H1 (cell line): ENCODE measurements around the gene TBK1. TPM values are rescaled to one million over a fixed set of nuclear protein-coding genes. Genes with fewer than 3 reads are reported as not detected.

Experiments used
- CTCF ChIA-PET: fragments of 300-600 bp; sonication (Branson Sonifier 250); formaldehyde crosslinking; loops from one replicate; lab custom pipeline; 2021; ENCODE audit not compliant: partially characterized antibody; lab: Charles Lee
- POLR2A ChIA-PET: fragments of 300-600 bp; sonication (Branson Sonifier 250); formaldehyde crosslinking; loops from one replicate; lab custom pipeline; 2021; ENCODE audit warnings: inconsistent platforms; ENCODE audit not compliant: partially characterized antibody; lab: Charles Lee
- DNase-seq, 2 experiments: peaks; one replicate each; pipeline versions ENCODE4 v3.0.0 to v3.0.0-alpha.2; 2010 to 2022; ENCODE audit warnings: low spot score in 2 of 2, low read depth in 1 of 2, mixed read lengths in 1 of 2
- FAIRE-seq: peaks from 2 replicates; lab custom pipeline; 2011; peaks lifted over from hg19 to GRCh38; lab: Jason Lieb, UNC
- H2AFZ ChIP-seq: 2 replicates; pipeline ENCODE4 v1.8.1; 2012; ENCODE audit warnings: low read length, inconsistent platforms
- H2AK5ac ChIP-seq: 2 replicates; pipeline ENCODE4 v1.6.1; 2013; ENCODE audit warnings: low read depth, low read length
- H2BK120ac ChIP-seq: replicated peaks from 2 replicates; pipeline ENCODE3; 2013; ENCODE audit warnings: low read depth, low read length, inconsistent platforms
- H2BK12ac ChIP-seq: 2 replicates; pipeline ENCODE4 v1.6.1; 2013; ENCODE audit warnings: low read depth, low read length
- H2BK15ac ChIP-seq: 2 replicates; pipeline ENCODE4 v1.6.1; 2013; ENCODE audit warnings: low read length
- H2BK20ac ChIP-seq: 2 replicates; pipeline ENCODE4 v1.6.1; 2013; ENCODE audit warnings: low read length
- H2BK5ac ChIP-seq: 2 replicates; pipeline ENCODE4 v1.6.1; 2013; ENCODE audit warnings: low read depth, low read length
- H3K14ac ChIP-seq: 2 replicates; pipeline ENCODE4 v1.6.1; 2013; ENCODE audit warnings: inconsistent platforms; ENCODE audit not compliant: insufficient read length
- H3K18ac ChIP-seq: 2 replicates; pipeline ENCODE4 v1.6.1; 2013; ENCODE audit warnings: low read length; ENCODE audit errors: extremely low read depth
- H3K23ac ChIP-seq: 2 replicates; pipeline ENCODE4 v1.6.1; 2013; ENCODE audit warnings: inconsistent platforms; ENCODE audit not compliant: insufficient read length
- H3K23me2 ChIP-seq: 2 replicates; pipeline ENCODE4 v1.6.1; 2013; ENCODE audit warnings: low read depth, low read length
- H3K27ac ChIP-seq: 2 replicates; pipeline ENCODE4 v1.6.1; 2011; ENCODE audit warnings: low read depth, low read length, inconsistent platforms
- H3K27me3 ChIP-seq, 4 experiments: replicated peaks in 1 of 4; 1 replicate in 1 of 4; 2 replicates in 3 of 4; pipeline versions ENCODE4 v1.6.1 to v1.8.1; 2011 to 2013; ENCODE audit warnings: low read length in 3 of 4, mild to moderate bottlenecking in 3 of 4, inconsistent platforms in 2 of 4, mixed read lengths in 2 of 4, moderate library complexity in 1 of 4; ENCODE audit not compliant: control insufficient read depth in 3 of 4, insufficient read depth in 3 of 4; ENCODE audit errors: extremely low read depth in 1 of 4
- H3K36me3 ChIP-seq, 4 experiments: 2 replicates each; pipeline versions ENCODE4 v1.6.1 to v1.8.1; 2011 to 2013; ENCODE audit warnings: mild to moderate bottlenecking in 4 of 4, low read length in 3 of 4, moderate library complexity in 2 of 4, control low read depth in 1 of 4, inconsistent platforms in 1 of 4; ENCODE audit not compliant: insufficient read depth in 4 of 4, control insufficient read depth in 2 of 4
- H3K4ac ChIP-seq: replicated peaks from 2 replicates; pipeline ENCODE3; 2013; ENCODE audit warnings: low read length, low read depth, mixed read lengths, inconsistent platforms; ENCODE audit not compliant: insufficient read length
- H3K4me1 ChIP-seq, 4 experiments: replicated peaks in 1 of 4; 1 replicate in 1 of 4; 2 replicates in 3 of 4; pipeline versions ENCODE4 v1.6.1 to v1.8.1; 2011 to 2013; ENCODE audit warnings: low read length in 3 of 4, inconsistent platforms in 2 of 4, mixed read lengths in 1 of 4; ENCODE audit not compliant: insufficient read depth in 4 of 4, control insufficient read depth in 3 of 4
- H3K4me2 ChIP-seq, 2 experiments: 2 replicates each; pipeline versions ENCODE4 v1.6.1 to v1.8.1; 2011 to 2013; ENCODE audit warnings: low read depth in 2 of 2, low read length in 2 of 2, control low read depth in 1 of 2, inconsistent platforms in 1 of 2, mild to moderate bottlenecking in 1 of 2; ENCODE audit not compliant: insufficient read depth in 1 of 2
- H3K4me3 ChIP-seq, 4 experiments: fragments of 200-600, 300-600 bp in 1 of 4; sonication (generic), shearing (Covaris generic), sonication (Bioruptor Twin) in 1 of 4; 2 replicates each; pipeline versions ENCODE4 v1.5.1 to v1.8.1; 2011 to 2016; ENCODE audit warnings: low read length in 4 of 4, low read depth in 3 of 4, control low read depth in 2 of 4, inconsistent platforms in 2 of 4, mild to moderate bottlenecking in 2 of 4, mixed read lengths in 1 of 4, moderate library complexity in 1 of 4; ENCODE audit not compliant: insufficient read depth in 2 of 4; ENCODE audit errors: extremely low read depth in 1 of 4
- H3K56ac ChIP-seq: replicated peaks from 2 replicates; pipeline ENCODE3; 2013; ENCODE audit warnings: low read depth, mild to moderate bottlenecking, mixed read lengths, low read length, inconsistent platforms; ENCODE audit not compliant: insufficient read length
- H3K79me1 ChIP-seq: 2 replicates; pipeline ENCODE4 v1.6.1; 2013; ENCODE audit warnings: low read depth, low read length, control low read depth
- H3K79me2 ChIP-seq, 2 experiments: 2 replicates each; pipeline versions ENCODE4 v1.6.1 to v1.8.1; 2012 to 2013; ENCODE audit warnings: low read length in 2 of 2, mild to moderate bottlenecking in 2 of 2, inconsistent platforms in 1 of 2; ENCODE audit not compliant: insufficient read depth in 2 of 2, control insufficient read depth in 1 of 2
- H3K9ac ChIP-seq, 4 experiments: replicated peaks in 1 of 4; 1 replicate in 1 of 4; 2 replicates in 3 of 4; pipeline versions ENCODE4 v1.6.1 to v1.8.1; 2011 to 2013; ENCODE audit warnings: low read depth in 3 of 4, low read length in 3 of 4, control low read depth in 2 of 4, mild to moderate bottlenecking in 2 of 4, moderate library complexity in 2 of 4, inconsistent platforms in 1 of 4; ENCODE audit errors: extremely low read depth in 1 of 4
- H3K9me3 ChIP-seq, 2 experiments: 2 replicates each; pipeline versions ENCODE4 v1.6.1 to v1.8.1; 2012 to 2013; ENCODE audit warnings: mild to moderate bottlenecking in 2 of 2, moderate library complexity in 2 of 2, control low read depth in 1 of 2, inconsistent platforms in 1 of 2, low read depth in 1 of 2, low read length in 1 of 2, mixed read lengths in 1 of 2; ENCODE audit not compliant: insufficient read depth in 2 of 2
- H4K20me1 ChIP-seq, 2 experiments: replicated peaks in 1 of 2; 2 replicates each; pipeline versions ENCODE3 to v1.8.1; 2011 to 2013; ENCODE audit warnings: inconsistent platforms in 2 of 2, low read length in 2 of 2, mild to moderate bottlenecking in 1 of 2; ENCODE audit not compliant: insufficient read depth in 2 of 2, control insufficient read depth in 1 of 2
- H4K5ac ChIP-seq: 2 replicates; pipeline ENCODE4 v1.6.1; 2013; ENCODE audit warnings: low read length, low read depth, mixed read lengths, inconsistent platforms; ENCODE audit not compliant: insufficient read length
- H4K8ac ChIP-seq: 2 replicates; pipeline ENCODE4 v1.8.0; 2013; ENCODE audit warnings: mild to moderate bottlenecking, moderate library complexity, low read length, inconsistent platforms; ENCODE audit not compliant: insufficient read depth; ENCODE audit errors: extremely low read depth
- H4K91ac ChIP-seq: replicated peaks from 2 replicates; pipeline ENCODE3; 2013; ENCODE audit warnings: low read length, mixed read lengths, inconsistent platforms; ENCODE audit not compliant: insufficient read length
- BACH1 ChIP-seq: IDR thresholded peaks from 2 replicates; pipeline ENCODE4 v1.6.1; 2012; ENCODE audit warnings: low read length, improper control_type of control experiment
- CTBP2 ChIP-seq: IDR thresholded peaks from 2 replicates; pipeline ENCODE4 v1.7.0; 2011; ENCODE audit warnings: borderline replicate concordance, mild to moderate bottlenecking, moderate library complexity, mixed read lengths, low read length; ENCODE audit not compliant: insufficient read depth, insufficient read length
- EGR1 ChIP-seq: IDR thresholded peaks from 2 replicates; pipeline ENCODE4 v1.6.1; 2011; ENCODE audit warnings: low read depth, low read length, borderline replicate concordance
- GTF2F1 ChIP-seq: IDR thresholded peaks from 2 replicates; pipeline ENCODE4 v1.6.1; 2012; ENCODE audit warnings: low read depth, low read length, improper control_type of control experiment, borderline replicate concordance
- JUN ChIP-seq: IDR thresholded peaks from 2 replicates; pipeline ENCODE4 v1.6.1; 2011; ENCODE audit warnings: low read depth, mild to moderate bottlenecking, improper control_type of control experiment, low read length
- KDM5A ChIP-seq: fragments of 200-600 bp; IDR thresholded peaks from 2 replicates; pipeline ENCODE4 v1.7.1; 2012; ENCODE audit warnings: mild to moderate bottlenecking, low read length, inconsistent platforms, mixed read lengths
- PHF8 ChIP-seq: fragments of 200-600 bp; sonication (generic); conservative IDR thresholded peaks from 2 replicates; pipeline ENCODE4 v1.7.1; 2012; ENCODE audit warnings: low read depth, mild to moderate bottlenecking, inconsistent platforms, low read length, moderate library complexity
- RBBP5 ChIP-seq: IDR thresholded peaks from 2 replicates; pipeline ENCODE4 v1.7.1; 2012; ENCODE audit warnings: low read depth, mild to moderate bottlenecking, inconsistent platforms, low read length, moderate library complexity, borderline replicate concordance
- SIN3A ChIP-seq, 2 experiments: IDR thresholded peaks in 1 of 2; conservative IDR thresholded peaks in 1 of 2; 2 replicates each; pipeline ENCODE4 v1.6.1; 2011 to 2012; ENCODE audit warnings: low read length in 2 of 2, improper control_type of control experiment in 1 of 2, low read depth in 1 of 2, mild to moderate bottlenecking in 1 of 2
- SP4 ChIP-seq: IDR thresholded peaks from 2 replicates; pipeline ENCODE4 v1.6.1; 2012; ENCODE audit warnings: low read length, inconsistent platforms
- WGBS, 2 experiments: shearing (Covaris generic) in 1 of 2; methylation state at CpG; one replicate each; pipeline versions ENCODE4 v1.1.6 to v1.1.7; 2013 to 2015; ENCODE audit warnings: low lambda C conversion rate in 2 of 2, mixed read lengths in 2 of 2, inconsistent platforms in 1 of 2, low coverage in 1 of 2, missing lambda C conversion rate in 1 of 2; ENCODE audit not compliant: insufficient replicate concordance in 2 of 2, insufficient coverage in 1 of 2, insufficient read length in 1 of 2; ENCODE audit errors: extremely low coverage in 1 of 2, missing lambda C conversion rate in 1 of 2; 5-methylcytosine and 5-hydroxymethylcytosine counted together
- polyA plus RNA-seq, 7 experiments: library from polyadenylated mRNA; depleted of rRNA in 3 of 7; stranded (reverse) in 5 of 7; unstranded in 2 of 7; fragments of >200 nt in 5 of 7; fragments of 200-250 nt in 2 of 7; gene quantifications; 1 replicate in 5 of 7; 2 replicates in 1 of 7; 4 replicates in 1 of 7; pipeline versions ENCODE4 v1.2.1 to v1.2.3, GENCODE V29; 2011 to 2013; ENCODE audit warnings: missing spikeins in 2 of 7, mixed read lengths in 2 of 7
- total RNA-seq: library from RNA; stranded (reverse); fragmentation: NEBNext Ultra II Directional; extraction: Animal tissue kit (Norgen Biotek cat#: 25700); gene quantifications from 2 replicates; pipeline ENCODE4 v1.2.1, GENCODE V29; 2021
- TF ChIP-seq, protein P1 (sequence below): IDR thresholded peaks from 2 replicates; pipeline ENCODE4 v1.6.1; 2011; ENCODE audit warnings: low read length, improper control_type of control experiment

TBK1 gene
- total and polyA plus RNA-seq, 2 of the 8 experiments (the other 6 are each of a cell fraction or from before 2014, with no cell fraction given) = 5.3 to 20.4 TPM

GRCh38 chr12:64544371-64545080, 92.6 kb downstream of the TBK1 start:
- Histone ChIP-seq H2BK20ac (peak overlapping the region; percentile 3; the same call in 1 of the 2 replicates), H3K4me2 (no peak overlapping the region), H4K8ac (no peak overlapping the region), H3K4ac (no peak overlapping the region), H3K27ac (no peak overlapping the region), H2BK15ac (no peak overlapping the region), H3K23ac (no peak overlapping the region), H2AK5ac (peak overlapping the region; percentile 6; the same call in 1 of the 2 replicates), H3K79me2 (no peaks in the 10 kb centered on the region), H4K91ac (no peak overlapping the region), H3K36me3 (no peaks in the 10 kb centered on the region), H2AFZ (no peak overlapping the region), H3K4me1 (peaks cover 0 to 3% (median 0%) of the 10 kb centered on the region in 4 experiments; a peak in 1 of 7 replicates), H3K27me3 (no peaks in the 10 kb centered on the region), H4K20me1 (no peaks in the 10 kb centered on the region), H2BK120ac (no peak overlapping the region)
- POLR2A ChIA-PET = interaction anchor here (0.6 to 2.7 kb wide), 5 partner anchors 13 to 97 kb away, joined by 3 to 14 read pairs (median 4); partner anchors contain the start of gene RASSF3
- TF ChIP-seq EGR1 (no peak), RBBP5 (no peak), SIN3A (conservative IDR thresholded peaks at IDR 0.05 in 1 of 2, IDR thresholded peaks at IDR 0.05 in 1 of 2; ENCODE audit: low read depth in 1 of 2, low read length in 2 of 2) (no peak), JUN (no peak), CTBP2 (no peak), BACH1 (no peak), SP4 (no peak), KDM5A (no peak), GTF2F1 (no peak), PHF8 (no peak)
- TF ChIP-seq, protein P1, sequence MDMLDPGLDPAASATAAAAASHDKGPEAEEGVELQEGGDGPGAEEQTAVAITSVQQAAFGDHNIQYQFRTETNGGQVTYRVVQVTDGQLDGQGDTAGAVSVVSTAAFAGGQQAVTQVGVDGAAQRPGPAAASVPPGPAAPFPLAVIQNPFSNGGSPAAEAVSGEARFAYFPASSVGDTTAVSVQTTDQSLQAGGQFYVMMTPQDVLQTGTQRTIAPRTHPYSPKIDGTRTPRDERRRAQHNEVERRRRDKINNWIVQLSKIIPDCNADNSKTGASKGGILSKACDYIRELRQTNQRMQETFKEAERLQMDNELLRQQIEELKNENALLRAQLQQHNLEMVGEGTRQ = no peak
- TF ChIP-seq, all 59 proteins: peak for 0
- Histone ChIP-seq H3K9ac (no peak overlapping the region), H2BK5ac (no peak overlapping the region), H3K18ac (no peak overlapping the region), H3K23me2 (no peaks in the 10 kb centered on the region), H3K4me3 (no peak overlapping the region), H3K56ac (no peak overlapping the region), H3K14ac (no peak overlapping the region), H3K9me3 (no peaks in the 10 kb centered on the region; a peak in 1 of 4 replicates), H4K5ac (no peak overlapping the region), H3K79me1 (no peaks in the 10 kb centered on the region), H2BK12ac (peak overlapping the region; percentile 13; the same call in 1 of the 2 replicates)
- CTCF ChIA-PET = interaction anchor here (0.6 to 2.8 kb wide), 11 partner anchors 9 to 1533 kb away, joined by 3 to 20 read pairs (median 6); no protein-coding TSS in a partner anchor
- FAIRE-seq (no peak), DNase-seq (no peak)
- WGBS, 2 experiments = 87% methylated on average over 8 of the region's 8 CpGs; no CpG with 5 or more reads in 1 of the 2 experiments
